Spleen (tissue), 11 donors: ENCODE data around the gene CEP68. TPM values are rescaled to one million over a fixed set of nuclear protein-coding genes. Genes with fewer than 3 reads are reported as not detected.

Experiments
- DNase-seq: peaks from one replicate; pipeline ENCODE4 v3.0.0-alpha.2; 2020
- H3K27ac ChIP-seq, 8 donors: fragments of 200-600 bp; sonication (generic) in 7 of 8; 1 replicate in 4 of 8; 2 replicates in 4 of 8; pipeline versions ENCODE4 v1.5.0 to v1.8.0; 2016 to 2021; ENCODE audit warnings: inconsistent platforms in 4 of 8, mild to moderate bottlenecking in 4 of 8, moderate library complexity in 1 of 8
- H3K27me3 ChIP-seq, 7 donors: fragments of 200-600 bp; sonication (generic) in 6 of 7; replicated peaks in 1 of 7; 1 replicate in 4 of 7; 2 replicates in 3 of 7; pipeline versions ENCODE4 v1.5.0 to v1.8.0; 2016 to 2021; ENCODE audit warnings: inconsistent platforms in 3 of 7, mild to moderate bottlenecking in 1 of 7
- H3K36me3 ChIP-seq, 6 donors: fragments of 200-600 bp; sonication (generic) in 5 of 6; 1 replicate in 4 of 6; 2 replicates in 2 of 6; pipeline versions ENCODE4 v1.5.0 to v1.8.0; 2016 to 2021; ENCODE audit warnings: inconsistent platforms in 2 of 6
- H3K4me1 ChIP-seq, 6 donors: fragments of 200-600 bp; sonication (generic) in 5 of 6; 1 replicate in 3 of 6; 2 replicates in 3 of 6; pipeline versions ENCODE4 v1.5.0 to v1.8.0; 2016 to 2021; ENCODE audit warnings: inconsistent platforms in 3 of 6
- H3K4me3 ChIP-seq, 8 donors: fragments of 200-600 bp; sonication (generic) in 7 of 8; 1 replicate in 4 of 8; 2 replicates in 4 of 8; pipeline versions ENCODE4 v1.5.0 to v1.8.0; 2016 to 2021; ENCODE audit warnings: inconsistent platforms in 4 of 8, mild to moderate bottlenecking in 4 of 8, moderate library complexity in 2 of 8
- H3K9me3 ChIP-seq, 8 donors: fragments of 200-600 bp; sonication (generic) in 7 of 8; 1 replicate in 4 of 8; 2 replicates in 4 of 8; pipeline versions ENCODE4 v1.5.0 to v1.8.0; 2016 to 2021; ENCODE audit warnings: inconsistent platforms in 4 of 8
- CTCF ChIP-seq, 11 experiments: fragments of 200-600 bp in 7 of 11; fragments of 450-650 bp in 4 of 11; sonication (generic) in 4 of 11; IDR thresholded peaks in 8 of 11; conservative IDR thresholded peaks in 3 of 11; 1 replicate in 7 of 11; 2 replicates in 4 of 11; pipeline versions ENCODE4 v1.4.0 to v1.8.0; 2016 to 2021; ENCODE audit warnings: antibody characterized with exemption in 11 of 11, inconsistent platforms in 4 of 11, mild to moderate bottlenecking in 1 of 11
- POLR2A ChIP-seq, 3 donors: fragments of 450-650 bp; IDR thresholded peaks; one replicate each; pipeline ENCODE4 v1.5.1; 2017; ENCODE audit warnings: antibody characterized with exemption in 3 of 3, mild to moderate bottlenecking in 1 of 3
- POLR2AphosphoS5 ChIP-seq, 3 donors: sonication (generic); formaldehyde crosslinking; IDR thresholded peaks; one replicate each; pipeline ENCODE4 v1.5.1; 2017; ENCODE audit warnings: antibody characterized with exemption in 3 of 3
- WGBS, 5 donors: extraction: QIAGEN DNeasy Blood & Tissue Kit in 3 of 5; methylation state at CpG; one replicate each; pipeline versions ENCODE4 v1.1.5 to v1.1.7; 2013 to 2018; 5-methylcytosine and 5-hydroxymethylcytosine counted together
- intact Hi-C: fragments of 100-400 bp; cut with DNase I; formaldehyde crosslinking; loops from one replicate; pipeline ENCODE4 v1.15.0; 2023; ENCODE audit warnings: low total_unique reads
- polyA plus RNA-seq, 3 donors: library from polyadenylated mRNA; stranded (reverse); fragments of 200-250 nt; gene quantifications; one replicate each; pipeline ENCODE4 v1.2.1, GENCODE V29; 2013
- total RNA-seq, 7 donors: library from RNA; depleted of rRNA in 3 of 7; stranded (reverse); fragments of >200 nt in 3 of 7; fragmentation: NEBNext Ultra II Directional in 4 of 7; extraction: Animal tissue kit (Norgen Biotek cat#: 25700) in 4 of 7; gene quantifications; one replicate each; pipeline versions ENCODE4 v1.1.0 to v1.2.1, GENCODE V29; 2016 to 2021
- donor health status: healthy with polysubstance abuse.
- donor health status: DM: no; HTN: no; CAD: no; lungs with moderate emphysema.
- donor health status: DM: no; HTN: no; CAD: no.
- donor health status: Bipolar disorder and iron deficiency.
- donor health status: healthy.
- donor health status: DM: no; HTN: no; CAD: no.
- donor health status: DM: yes; HTN: yes; CAD: no.

The CEP68 gene
- total and polyA plus RNA-seq, 10 donors = 5.2 to 26.7 (median 19.5) TPM

DNA sequence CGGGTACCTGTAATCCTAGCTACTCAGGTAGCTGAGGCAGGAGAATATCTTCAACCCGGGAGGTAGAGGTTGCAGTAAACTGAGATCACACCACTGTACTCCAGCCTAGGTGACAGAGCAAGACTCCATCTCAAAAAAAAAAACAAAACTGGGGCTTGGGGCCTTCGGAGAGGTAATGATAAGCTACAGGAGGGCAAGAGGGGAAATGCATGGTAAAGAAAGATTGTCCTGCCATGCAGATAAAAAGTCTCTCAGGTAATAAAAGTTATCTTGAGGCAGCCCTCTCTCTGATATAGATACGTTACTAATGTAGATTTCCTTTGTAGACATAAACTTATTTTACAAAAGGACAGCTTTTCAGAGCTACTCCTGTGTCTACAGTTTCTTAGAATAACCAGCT lies 77.4 kb downstream of the CEP68 start:
- intact Hi-C loops = no loop called here
- H3K9me3 ChIP-seq = no peaks in the 10 kb centered on the region
- no peaks in the 10 kb centered on the region for H3K27me3 ChIP-seq
- TF ChIP-seq POLR2A (IDR thresholded peaks at IDR 0.05) = no peak
- TF ChIP-seq POLR2AphosphoS5 (IDR thresholded peaks at IDR 0.05) = no peak
- TF ChIP-seq CTCF (IDR thresholded peaks at IDR 0.05 in 8 of 11, conservative IDR thresholded peaks at IDR 0.05 in 3 of 11) = no peak
- peaks cover 2 to 19% (median 12%) of the 10 kb centered on the region in 6 donors for H3K4me1 ChIP-seq
- DNase-seq = no peak
- no peak overlapping the region for H3K4me3 ChIP-seq
- H3K27ac ChIP-seq = no peak overlapping the region
- H3K36me3 ChIP-seq = no peaks in the 10 kb centered on the region
- 77 to 91% (median 80%) methylated on average over 4 of the region's 4 CpGs for WGBS, 5 donors

DNA sequence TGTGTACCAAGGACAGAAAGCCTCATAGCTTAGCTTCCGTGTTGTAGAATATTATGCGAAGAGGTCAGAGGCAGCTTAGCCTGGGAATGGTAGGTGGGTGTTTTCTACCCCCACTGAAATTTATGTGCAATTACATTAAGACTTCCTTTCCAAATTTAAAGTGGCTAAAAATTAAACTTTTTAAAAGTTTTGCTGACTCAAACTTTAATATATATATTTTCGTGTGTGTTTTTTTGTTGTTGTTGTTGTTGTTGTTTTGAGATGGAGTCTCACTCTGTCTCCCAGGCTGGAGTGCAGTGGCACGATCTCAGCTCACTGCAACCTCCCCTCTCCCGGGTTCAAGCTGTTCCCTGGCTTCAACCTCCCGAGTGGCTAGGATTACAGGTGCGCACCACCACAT lies 77.9 kb downstream of the CEP68 start:
- intact Hi-C loops = no loop called here
- TF ChIP-seq POLR2AphosphoS5 (IDR thresholded peaks at IDR 0.05) (no peak), CTCF (IDR thresholded peaks at IDR 0.05 in 8 of 11, conservative IDR thresholded peaks at IDR 0.05 in 3 of 11) (no peak), POLR2A (IDR thresholded peaks at IDR 0.05) (no peak)
- H3K36me3 ChIP-seq = no peaks in the 10 kb centered on the region
- no peak overlapping the region for H3K27ac ChIP-seq
- DNase-seq = no peak
- WGBS, 5 donors = 89 to 95% (median 94%) methylated on average over 7 of the region's 7 CpGs
- no peaks in the 10 kb centered on the region for H3K27me3 ChIP-seq
- H3K9me3 ChIP-seq = no peaks in the 10 kb centered on the region
- no peak overlapping the region for H3K4me3 ChIP-seq
- H3K4me1 ChIP-seq = peaks cover 0 to 13% (median 7%) of the 10 kb centered on the region in 6 donors

- TF ChIP-seq CTCF (IDR thresholded peaks at IDR 0.05 in 8 of 11, conservative IDR thresholded peaks at IDR 0.05 in 3 of 11) (no peak), POLR2A (IDR thresholded peaks at IDR 0.05) (no peak), POLR2AphosphoS5 (IDR thresholded peaks at IDR 0.05) (no peak)
- no peak overlapping the region for H3K4me3 ChIP-seq
- H3K4me1 ChIP-seq = peaks cover 0 to 7% (median under 1%) of the 10 kb centered on the region in 6 donors
- H3K36me3 ChIP-seq = no peaks in the 10 kb centered on the region
- DNase-seq = no peak
- H3K27me3 ChIP-seq = no peaks in the 10 kb centered on the region
- H3K27ac ChIP-seq = no peak overlapping the region
- intact Hi-C loops = no loop called here
- 84 to 100% (median 95%) methylated on average over 1 of the region's 1 CpG for whole genome bisulfite sequencing, 5 donors
- no peaks in the 10 kb centered on the region for H3K9me3 ChIP-seq
Measured at GRCh38 chr2:65136253-65136652, 80.0 kb downstream of the CEP68 start.

Other genes starting within 250 kb of the CEP68 start
- gene SLC1A4, start 67.0 kb upstream of the CEP68 start, total RNA-seq = 10 to 100 TPM; 14.6 to 32.0 (median 19.4) TPM
- 1 to 10 TPM; 2.5 to 4.4 (median 4.3) TPM for gene SLC1A4, start 67.0 kb upstream of the CEP68 start, polyA plus RNA-seq
- 100 to 1,000 TPM in 2 of 7 donors, 10 to 100 TPM in 5; 83.9 to 101 (median 92.0) TPM for gene RAB1A, start 73.7 kb downstream of the CEP68 start, total RNA-seq
- gene RAB1A, start 73.7 kb downstream of the CEP68 start, polyA plus RNA-seq = 10 to 100 TPM; 47.7 to 83.0 (median 63.5) TPM
- gene ACTR2, start 171.4 kb downstream of the CEP68 start, total RNA-seq = 100 to 1,000 TPM; 172 to 348 (median 338) TPM
- gene ACTR2, start 171.4 kb downstream of the CEP68 start, polyA plus RNA-seq = 100 to 1,000 TPM; 106 to 146 (median 130) TPM